NCI-H524 treated with DMSO at 0.1 percent for 48 hours (cell line): ENCODE measurements around the gene MAP3K5.
"Not testable (repeated sequence)": the region's sequence is repeated elsewhere in the genome, so short reads cannot be mapped to it uniquely, and the experiment has no call there.

Source experiments
- DNase-seq: peaks from one replicate; lab custom pipeline; 2025; lab: John Stamatoyannopoulos, UW

MAP3K5 gene

DNA sequence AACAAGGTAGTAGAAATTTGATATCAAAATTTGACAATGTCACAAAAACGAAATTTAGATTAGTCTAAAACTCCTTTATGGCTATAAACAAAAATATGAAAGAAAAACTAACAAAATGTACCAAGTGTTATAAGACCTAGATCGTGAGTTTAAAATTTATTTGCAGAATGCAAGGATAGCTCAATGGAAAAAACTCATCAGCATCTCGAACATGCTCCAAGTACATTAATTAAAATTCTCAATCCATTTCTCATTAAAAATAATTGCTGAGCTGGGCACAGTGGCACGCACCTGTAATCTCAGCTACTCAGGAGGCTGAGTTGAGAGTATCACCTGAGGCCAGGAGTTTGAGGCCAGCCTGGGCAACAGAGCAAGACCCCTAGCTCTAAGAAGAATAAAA lies 70.8 kb downstream of the MAP3K5 start:
- no peak for DNase-seq

DNA sequence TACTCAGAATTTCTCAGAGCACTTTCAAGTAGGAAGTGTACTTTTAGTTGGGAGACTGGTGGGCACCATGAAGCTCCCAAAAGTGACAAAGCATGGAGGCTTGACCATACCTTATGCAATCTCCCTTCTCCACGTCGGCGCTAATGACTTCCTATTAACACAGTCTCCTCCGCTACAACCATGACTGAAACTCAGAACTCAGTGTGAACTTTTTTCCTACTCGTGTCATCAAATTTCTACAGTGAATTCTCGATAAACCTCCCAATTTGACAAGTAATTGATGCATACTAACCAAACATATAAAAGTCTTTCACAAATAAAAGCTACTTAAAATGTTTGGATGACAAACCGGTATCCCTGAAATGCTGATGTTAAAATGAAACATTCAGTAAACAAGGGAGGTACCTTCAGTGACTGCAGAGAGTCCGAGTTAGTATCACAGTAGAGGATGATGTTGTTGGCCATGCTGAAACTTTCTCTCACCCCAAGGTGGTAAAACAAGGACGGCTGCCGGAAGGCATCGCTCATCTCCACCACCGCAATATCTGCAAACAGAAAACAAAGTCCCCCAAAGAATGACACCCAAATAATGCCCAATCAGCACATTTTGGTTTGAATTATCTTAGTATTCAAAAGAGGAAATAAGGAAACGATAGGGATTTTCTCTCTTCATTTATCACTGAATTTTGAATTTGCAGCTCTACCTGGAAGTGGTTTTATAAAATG lies 72.1 kb downstream of the MAP3K5 start:
- DNase-seq: no peak

DNA sequence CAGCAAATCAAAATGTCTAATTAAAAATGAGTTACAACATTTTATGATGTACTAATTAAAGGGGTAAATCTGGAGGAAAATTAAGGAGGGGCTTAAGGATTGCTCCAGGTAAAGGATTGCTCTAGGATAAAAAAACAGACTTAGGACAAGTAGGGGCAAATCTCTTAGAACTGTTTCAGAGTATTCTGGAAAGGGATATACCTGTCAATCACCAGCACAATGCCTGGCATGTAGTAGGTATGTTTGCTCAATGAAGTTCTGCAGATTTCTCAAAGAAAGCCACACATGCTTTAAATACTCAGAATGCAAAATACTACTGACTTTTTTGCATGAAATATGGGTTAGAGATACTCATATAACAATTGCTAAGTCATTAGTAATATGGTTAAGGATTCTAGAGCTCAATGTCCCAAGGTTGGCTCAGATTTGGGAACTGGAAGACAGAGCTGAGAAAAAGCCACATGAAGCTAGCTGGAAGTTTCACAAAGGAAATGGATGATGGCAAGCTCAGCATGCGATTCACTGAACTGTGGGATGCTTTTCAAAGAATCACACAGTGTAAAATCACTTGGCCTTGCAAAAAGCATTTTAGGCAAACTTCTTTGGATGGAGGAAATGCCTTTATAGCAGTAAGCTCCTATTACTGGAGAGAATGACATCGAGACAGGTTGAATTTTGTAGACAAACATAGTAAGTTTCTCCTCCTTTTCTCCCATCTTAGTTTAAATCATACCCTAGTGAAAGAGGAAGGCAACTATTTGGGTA lies 72.8 kb downstream of the MAP3K5 start:
- no peak for DNase-seq

DNA sequence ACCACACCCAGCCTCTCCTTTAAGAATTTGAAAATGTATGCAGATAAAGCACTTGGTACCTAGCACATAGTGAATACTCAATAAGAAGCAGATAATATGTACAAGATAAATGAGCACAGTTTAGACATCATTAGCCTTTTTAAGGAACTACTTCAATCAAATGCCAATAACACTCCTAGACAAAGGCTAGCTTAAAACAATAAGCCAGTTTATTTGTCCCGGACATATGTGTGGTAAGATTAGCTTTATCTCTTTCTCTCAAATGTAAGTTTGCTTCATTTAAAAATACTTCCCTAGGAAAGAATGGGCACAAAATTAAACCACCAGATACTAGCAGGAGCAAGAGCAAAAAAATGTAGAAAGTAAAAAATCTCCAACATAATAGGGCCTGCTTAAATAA lies 73.8 kb downstream of the MAP3K5 start:
- no peak for DNase-seq

DNA sequence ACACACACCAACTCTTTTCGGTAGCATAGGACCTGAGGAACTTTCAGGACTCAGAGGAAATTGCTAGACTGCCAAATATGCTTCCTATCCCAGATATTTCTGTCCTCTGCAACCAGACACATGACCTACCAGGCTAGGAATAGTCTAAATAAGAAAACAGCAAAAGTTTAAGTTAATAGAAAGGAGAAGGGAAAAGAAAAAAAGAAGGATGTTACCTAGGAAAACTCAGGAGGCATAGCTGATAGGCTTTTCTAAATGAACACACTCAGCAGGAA lies 74.6 kb downstream of the MAP3K5 start:
- no peak for DNase-seq

DNA sequence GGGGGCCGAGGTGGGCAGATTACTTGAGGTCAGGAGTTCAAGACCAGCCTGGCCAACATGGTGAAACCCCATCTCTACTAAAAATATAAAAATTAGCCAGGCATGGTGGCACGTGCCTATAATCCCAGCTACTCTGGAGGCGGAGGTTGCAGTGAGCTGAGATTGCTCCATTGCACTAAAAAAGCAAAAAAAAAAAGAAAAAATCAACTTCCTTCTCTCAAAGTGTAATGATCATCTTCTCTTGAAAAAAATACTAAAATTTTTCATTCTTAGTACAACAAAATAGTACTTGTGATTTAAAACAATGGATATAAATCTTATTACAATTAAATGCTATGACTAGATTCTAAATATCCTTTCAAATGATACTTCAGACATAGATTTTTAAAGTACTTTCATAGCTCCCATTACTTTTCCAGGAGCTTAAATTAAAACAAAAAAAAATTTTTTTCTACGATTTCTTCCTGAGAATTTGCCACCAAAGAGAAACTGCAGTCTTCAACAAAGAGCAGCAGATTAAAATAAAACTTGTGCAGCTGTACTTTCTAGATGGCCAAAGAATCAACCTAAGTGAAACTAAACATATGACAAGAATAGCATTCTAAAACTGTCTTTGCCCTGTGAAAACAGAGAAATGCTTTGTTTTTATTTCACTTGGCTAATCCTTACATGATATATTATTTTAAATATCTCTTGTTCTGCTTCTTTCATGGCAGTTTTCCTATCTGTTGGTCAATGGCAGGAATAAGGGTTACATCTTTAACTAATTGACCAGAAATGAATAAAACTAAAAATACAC lies 75.2 kb downstream of the MAP3K5 start:
- no peak for DNase-seq

DNA sequence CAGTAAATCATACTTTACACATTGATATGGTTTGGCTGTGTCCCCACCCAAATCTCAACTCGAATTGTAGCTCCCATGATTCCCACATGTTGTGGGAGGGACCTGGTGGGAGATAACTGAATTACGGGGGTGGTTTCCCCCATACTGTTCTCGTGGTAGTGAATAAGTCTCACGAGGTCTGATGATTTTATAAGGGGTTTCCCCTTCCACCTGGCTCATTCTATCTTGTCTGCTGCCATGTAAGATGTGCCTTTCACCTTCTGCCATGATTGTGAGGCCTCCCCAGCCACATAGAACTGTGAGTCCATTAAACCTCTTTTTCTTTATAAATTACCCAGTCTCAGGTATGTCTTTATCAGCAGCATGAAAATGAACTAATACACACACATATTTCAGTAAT lies 79.6 kb downstream of the MAP3K5 start:
- not testable (repeated sequence) for DNase-seq

DNA sequence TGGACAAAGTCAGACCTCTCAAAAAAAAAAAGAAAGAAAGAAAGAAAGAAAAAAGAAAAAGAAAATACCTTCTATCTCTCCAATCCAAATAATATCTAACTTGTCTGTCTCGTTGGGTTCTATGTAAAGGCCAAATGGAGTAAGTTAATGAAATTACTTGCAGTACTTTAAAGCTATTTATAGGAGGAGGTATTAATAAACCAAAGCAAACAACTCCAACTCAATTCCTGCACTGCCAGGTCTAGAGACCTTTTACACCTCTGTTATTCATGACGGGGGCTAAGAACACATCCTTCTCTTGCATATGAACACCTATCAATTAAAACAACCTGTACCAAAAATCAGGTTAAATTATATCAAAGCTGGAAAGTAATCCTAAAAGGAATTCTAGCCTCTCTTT lies 80.6 kb downstream of the MAP3K5 start:
- no peak for DNase-seq

DNA sequence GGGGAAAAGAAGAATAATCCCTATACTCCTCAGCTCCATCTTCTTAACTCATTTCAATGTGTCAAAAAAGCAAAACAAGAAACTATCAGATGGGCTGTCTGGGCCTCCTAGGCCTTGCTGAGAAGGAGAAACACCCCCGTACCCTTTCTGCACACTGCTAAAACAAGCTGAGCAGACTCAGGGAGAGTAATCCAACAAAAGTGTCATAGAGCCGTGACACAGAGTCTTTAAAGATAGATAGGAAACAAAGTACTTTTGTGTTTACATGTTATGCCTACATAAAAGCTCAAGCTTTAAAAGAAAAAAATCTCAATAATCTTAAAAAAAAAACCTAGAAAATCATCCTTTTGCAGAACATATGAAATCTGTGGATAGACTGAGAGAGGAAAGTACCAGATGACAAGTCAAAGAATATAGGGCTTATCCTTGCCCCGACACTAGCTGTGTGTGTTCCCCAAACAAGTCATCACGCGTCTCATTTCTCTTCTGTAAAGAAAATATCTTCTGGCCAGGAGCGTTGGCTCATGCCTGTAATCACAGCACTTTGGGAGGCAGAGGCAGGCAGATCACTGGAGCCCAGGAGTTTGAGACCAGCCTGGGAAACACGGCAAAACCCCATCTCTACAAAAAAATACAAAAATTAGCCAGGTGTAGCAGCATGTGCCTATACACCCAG lies 81.3 kb downstream of the MAP3K5 start:
- no peak for DNase-seq

DNA sequence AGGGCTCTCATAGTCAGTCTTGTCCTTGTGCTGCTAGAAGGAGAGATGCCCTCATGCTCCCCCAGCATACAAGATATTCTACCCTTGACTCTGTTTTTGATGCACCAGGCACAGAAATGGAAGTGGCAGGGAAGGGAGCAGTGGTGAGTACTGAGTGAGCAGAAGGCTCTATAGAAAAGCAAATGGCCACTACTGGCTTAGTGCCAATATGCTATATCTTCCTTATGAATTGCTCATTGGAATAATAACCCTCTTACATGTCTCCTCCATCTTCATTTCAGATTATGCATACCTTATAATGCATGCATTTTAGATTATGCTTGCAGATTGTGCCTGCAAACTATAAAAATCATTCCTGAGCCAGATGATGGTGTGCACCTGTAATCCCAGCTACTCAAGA lies 82.8 kb downstream of the MAP3K5 start:
- DNase-seq: no peak

DNA sequence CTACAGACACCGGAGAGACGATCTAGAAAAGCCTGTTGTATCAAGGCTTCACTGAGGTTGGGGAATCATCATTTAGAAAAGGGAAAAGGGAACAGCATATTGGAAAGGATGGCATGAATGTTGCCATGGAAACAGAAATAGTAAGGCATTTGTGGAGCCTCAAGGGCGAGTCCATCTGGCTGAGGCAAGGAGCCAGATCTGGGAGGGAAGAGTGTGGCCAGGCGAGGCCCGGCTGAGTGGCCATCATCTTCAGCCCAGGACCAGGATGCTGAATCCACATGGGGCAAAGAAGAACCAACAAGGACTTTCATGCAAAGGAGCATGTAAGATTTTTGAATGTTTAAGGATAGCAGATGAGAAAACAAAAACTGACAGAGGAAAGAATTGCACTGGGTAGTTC lies 85.8 kb downstream of the MAP3K5 start:
- no peak for DNase-seq

DNA sequence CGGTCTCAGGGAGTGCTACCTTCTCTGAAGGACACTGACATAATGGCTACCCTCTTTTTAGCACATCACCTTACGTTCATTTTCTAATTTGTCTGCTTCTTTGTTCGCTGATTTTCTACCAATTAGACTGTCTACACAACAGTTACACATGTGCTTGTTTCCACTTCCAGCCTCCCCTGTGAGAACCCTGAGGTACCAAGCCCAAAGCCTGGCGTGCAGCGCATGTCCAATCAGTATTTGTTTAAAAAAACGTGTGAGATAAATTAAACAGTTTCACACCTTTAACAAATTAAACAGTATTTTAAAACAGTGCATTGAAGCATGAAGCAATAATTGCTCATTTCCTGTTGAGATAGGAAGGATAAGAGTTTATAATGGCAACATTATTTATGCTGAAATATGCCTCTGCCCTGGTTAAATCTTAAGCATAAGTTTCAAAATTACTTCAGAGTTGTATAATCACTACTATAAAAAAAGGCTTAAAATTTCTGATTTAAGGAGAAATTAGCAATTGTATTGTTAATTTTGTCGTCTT lies 88.9 kb downstream of the MAP3K5 start:
- DNase-seq: no peak

DNA sequence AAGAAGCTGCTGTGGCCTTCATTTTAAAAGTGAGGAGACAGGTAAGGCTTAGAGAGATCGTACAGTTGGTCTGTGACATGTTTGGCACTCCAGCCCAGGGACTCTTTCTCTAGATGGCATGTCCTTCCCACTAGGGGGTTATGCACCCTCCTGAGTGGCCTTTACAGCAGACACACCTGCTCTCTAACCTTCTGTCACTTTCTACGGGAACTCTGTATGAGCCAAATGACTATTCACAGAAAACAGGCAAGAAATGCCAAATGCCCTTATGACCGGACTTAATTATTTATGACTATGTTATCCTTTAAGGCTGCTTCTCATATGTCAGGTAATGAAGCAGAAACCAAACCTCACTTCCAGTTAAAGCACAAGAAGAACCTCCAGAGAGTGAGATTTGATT lies 91.2 kb downstream of the MAP3K5 start:
- no peak for DNase-seq

DNA sequence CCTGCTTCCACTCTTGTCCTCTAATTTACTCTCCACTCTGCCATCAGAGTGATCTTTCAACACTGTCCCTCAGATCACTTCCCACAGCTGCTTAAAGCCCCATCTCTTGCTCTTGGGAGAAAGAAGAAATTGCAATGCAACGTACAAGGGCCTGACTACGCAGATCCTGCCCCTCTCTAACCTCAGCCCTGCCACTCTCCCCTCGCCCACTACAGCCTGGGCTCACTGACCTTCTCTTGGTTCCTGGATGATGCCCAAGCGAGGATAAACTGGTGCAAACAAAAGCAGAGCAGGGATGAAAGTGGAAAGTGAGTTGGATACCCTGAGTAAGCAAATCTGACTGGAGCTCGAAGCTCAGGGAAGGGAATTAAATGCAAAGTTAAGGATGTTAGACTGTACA lies 92.9 kb downstream of the MAP3K5 start:
- DNase-seq: no peak

DNA sequence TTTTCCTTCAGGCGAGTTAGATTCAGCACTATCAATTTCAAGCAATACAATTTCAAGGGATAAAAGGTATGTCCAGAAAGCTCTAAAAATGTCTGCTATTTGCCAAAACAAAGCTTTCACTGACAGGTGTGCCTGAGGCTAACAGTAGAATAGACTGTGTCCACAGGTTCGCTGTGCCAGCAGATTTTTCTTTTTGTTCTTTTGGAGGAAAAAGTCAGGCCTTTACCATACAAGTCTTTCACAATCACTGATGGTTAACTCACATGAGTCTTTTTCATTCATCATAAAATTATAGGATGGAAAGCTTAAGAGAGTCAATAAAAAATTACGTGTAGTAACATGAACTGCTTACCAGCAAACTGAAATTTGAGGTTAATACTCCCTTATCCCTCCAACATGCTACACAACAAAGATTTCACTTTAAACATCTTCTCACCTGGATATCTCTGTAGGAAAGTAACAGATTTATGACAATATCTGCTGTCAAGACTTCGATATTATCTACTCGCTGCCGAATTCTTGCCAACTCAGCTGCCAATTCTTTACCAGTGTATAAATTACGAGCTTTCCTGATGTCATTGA lies 95.4 kb downstream of the MAP3K5 start:
- no peak for DNase-seq

DNA sequence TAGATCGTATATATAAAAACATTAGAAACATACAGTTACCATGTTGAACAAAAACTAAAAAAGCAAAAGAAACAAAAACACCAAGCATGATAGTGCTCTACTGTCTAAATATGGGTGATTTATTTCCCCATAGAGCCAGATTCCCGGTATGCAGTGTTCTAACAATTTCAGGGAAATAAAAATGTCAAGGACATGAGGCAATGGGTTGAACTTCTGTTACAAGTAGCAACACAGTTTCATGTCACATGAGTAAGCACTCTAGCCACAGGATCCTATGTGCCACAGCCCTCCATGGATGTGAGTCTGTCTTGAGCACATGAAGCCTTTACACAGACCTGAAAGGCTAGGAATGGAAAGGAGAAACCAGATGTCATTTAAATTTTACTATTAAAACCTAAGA lies 96.0 kb downstream of the MAP3K5 start:
- no peak for DNase-seq

DNA sequence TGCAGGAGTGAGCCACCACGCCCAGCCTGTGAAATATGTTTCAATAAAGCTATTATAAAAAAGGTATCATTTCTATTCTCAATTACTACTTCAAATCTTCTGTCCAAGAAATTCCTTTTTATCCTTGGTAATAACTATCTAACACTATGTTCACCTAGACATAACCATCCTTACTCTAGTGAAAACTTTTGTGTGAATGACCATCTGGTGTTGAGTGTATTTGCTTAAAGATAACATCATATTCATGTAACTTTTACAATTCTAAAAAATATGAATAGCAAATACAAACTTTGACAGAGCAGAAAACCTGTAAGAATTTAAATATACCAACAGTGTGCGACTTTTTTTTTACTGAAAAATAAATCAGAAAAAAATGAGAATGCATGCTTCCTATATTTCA lies 96.9 kb downstream of the MAP3K5 start:
- no peak for DNase-seq

DNA sequence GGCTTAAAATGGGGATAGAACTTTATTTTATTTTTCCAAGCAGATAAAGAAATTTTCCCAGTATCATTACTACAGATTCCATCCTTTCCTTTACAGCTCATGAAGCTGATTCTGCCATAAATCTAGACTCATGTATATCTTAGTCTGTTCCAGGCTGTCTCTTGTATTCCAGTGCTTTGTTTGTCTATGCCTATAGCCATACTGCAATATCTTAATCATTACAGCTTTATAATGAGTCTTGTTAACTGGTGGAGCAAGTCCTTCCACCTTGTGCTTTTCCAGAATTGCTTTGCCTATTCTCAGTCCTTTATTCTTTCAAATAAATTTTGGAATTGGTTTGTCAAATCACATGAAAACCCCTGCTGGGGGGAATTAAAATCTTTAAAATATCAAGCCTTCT lies 99.2 kb downstream of the MAP3K5 start:
- no peak for DNase-seq

DNA sequence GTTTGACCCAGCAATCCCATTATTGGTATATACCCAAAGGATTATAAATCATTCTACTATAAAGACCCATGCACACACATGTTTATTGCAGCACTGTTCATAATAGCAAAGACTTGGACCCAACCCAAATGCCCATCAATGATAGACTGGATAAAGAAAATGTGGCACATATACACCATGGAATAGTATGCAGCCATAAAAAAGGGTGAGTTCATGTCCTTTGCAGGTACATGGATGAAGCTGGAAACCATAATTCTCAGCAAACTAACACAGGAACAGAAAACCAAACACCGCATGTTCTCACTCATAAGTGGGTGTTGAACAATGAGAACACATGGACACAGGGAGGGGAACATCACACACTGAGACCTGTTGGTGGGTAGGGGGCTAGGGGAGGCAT lies 104.4 kb downstream of the MAP3K5 start:
- not testable (repeated sequence) for DNase-seq

DNA sequence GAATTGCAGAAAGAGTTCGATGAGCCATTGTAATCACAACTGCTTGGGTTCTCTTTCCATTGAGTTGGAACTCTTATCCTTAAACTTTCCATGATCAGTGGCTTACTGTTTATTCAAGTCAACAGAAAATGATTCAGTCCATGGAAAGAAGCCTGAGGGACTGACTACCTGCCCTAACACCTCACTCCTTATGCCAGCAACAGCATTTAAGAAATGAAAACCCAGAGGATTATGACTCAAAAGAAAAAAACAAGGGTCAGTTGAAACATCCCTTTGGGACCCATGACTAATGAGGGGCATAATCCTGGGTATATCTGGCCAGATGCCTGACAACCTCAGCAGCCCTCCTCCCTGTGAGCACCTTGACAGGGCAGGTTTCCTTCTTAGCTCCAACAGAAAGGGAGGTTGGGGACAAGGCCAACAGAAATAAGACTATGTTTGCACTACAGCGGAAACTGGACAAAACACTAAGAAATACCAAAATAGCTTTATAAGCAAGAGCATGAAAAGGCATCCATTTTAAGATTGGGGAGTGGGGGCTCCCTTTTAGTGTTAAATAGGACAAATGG lies 106.7 kb downstream of the MAP3K5 start:
- no peak for DNase-seq

DNA sequence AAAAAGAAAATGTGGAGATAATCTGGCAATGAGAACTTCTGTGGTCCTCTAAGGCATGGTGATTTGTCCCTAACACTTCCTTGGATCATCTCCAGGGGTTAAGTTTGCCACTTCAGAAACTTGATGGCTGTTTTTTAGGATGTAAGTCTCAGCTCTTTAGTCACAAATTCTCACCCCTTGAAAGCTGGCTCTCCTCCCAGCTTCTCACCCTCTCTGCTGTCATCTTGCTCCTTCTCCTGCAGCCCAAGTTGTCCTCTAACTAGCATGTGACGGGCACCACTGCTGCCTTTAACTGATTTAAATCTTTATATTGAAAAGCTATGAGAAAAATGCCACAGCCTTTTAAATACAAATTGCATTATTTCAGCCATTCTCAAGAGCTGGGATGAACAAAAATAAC lies 107.8 kb downstream of the MAP3K5 start:
- DNase-seq: no peak
